HG03571 (cell line): ENCODE measurements around the gene TPPP2.

ENCODE experiments used
- ATAC-seq: cut with Tn5 transposase; IDR thresholded peaks from one replicate; pipeline ENCODE4 v1.9.1; 2021; ENCODE audit not compliant: unreplicated experiment

Gene TPPP2

DNA sequence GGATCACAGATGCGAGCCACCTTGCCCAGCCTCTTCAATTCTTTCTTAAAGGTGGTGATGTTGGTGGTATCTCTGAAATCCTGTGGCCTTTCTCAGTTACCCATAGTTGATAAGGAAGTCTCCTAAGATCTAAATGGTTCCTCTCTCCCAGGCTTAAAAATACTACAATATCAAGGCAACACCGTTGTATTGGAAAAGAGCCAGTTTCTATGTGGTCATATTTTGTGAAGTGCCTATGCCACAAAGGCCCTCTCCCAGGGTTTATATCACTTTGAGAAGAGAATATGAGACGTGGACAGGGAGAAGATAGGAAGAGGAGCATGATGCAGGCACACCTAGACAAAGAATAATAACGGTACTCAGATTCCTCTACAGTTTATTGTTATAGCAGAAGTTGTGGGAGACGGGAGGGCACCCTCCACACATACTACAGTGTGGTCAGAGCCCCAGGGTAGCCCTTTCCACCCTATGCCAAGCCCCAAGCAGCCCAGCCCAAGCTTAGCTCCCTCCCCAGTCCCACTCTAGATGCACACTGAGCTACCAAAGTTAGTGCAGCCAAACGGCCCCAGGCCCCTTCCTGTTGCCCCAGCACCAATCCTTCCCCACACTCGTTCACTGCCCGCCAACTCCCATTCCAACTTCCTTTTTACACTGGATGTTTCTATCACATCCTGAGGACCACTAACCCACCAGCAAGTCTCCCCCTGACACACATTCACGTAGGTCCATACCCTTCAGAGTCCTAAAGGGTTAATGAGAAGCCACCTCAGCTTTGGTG is 13.4 kb upstream of the TPPP2 start:
- ATAC-seq, result no peak

DNA sequence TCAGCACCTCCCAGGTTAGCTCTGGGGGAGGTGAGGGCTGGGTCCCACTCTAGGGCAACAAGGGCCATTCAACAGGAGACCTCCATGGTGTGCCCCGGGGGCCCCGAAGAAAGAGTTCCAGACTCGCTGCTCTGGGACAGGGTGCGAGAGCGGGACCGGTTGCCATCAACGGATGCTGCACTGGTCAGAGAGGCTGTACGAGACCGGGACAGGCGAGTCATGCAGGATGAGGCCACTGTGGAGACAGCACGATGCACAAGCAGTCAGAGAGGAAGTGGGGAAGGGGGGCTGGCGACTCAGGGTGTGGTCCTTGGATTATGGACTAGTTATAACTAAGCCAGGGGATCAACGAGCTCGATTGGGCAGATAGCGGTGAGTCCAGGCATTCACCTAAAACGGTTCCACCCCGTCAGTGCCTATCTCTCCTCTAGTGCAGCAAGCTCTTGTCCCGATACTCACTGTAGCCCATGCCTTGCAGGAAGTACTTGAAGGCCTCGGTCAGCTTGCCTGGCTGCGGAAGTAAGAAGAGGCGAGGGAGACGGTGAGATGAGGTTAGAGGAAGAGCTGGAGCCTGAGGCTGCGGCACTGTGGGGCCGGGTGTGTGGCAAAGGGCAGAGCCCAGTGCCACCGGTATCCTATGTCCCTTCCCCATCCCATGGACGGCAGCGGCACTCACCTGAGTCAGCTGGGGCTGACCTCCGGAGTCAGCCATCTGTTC is 12.3 kb upstream of the TPPP2 start:
- no peak for ATAC-seq

DNA sequence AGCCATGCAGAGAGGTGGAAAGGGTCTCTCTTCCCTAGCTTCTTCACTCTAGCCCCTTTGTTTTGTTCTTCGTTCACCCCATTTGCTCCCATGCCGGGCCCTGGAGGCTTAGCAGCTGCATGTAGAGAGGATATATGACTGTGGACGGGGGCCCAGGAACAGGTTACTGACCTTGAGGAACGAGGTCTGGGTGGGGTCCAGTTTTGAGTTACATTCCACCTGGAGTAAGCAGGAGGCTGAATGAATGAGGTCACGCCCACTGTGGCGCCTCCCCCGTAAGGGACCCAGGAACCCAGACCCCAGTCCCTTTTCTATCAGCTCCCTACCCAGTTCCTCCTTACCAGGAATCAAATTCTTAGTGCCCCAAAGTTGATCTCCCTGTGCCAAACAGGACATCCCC is 11.7 kb upstream of the TPPP2 start:
- ATAC-seq, result no peak

DNA sequence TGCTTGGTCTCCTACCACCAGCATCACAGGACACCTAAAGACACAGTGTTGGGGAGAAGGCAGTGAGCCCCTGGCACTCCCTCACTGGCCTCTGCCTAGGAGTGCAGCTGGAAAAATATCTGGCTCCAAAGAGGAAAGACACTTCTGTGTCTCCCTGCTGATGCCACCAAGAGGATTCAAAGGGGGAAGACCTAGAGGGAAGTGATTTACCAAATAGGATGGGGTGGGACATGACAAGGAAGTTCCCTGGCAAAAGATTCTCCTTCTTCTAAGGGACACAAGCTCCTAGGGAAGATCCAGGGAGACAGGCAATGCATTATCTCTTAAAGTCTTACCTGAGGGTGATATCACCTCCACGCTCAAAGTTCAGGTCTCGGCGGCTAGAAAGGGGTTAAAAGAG is 11.2 kb upstream of the TPPP2 start:
- ATAC-seq, result no peak

DNA sequence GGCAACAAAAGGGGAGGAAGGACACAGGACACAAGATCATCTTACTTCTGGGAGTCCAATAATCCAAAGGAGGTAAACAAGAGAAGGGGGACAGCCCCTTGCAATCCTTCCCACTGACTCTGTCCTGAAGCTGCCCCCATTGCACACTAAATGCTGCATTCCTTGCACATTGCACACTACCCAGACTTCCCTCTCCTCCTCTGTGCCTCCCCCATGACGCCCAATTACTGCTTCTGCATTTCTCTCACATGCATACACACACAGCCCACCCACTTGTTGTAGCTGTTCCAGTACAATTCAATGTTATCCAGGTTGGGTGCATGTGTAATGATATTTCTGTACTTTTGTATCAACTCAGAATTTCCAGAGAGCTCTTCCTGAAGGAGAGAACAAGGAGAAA is 10.7 kb upstream of the TPPP2 start:
- ATAC-seq, result no peak

DNA sequence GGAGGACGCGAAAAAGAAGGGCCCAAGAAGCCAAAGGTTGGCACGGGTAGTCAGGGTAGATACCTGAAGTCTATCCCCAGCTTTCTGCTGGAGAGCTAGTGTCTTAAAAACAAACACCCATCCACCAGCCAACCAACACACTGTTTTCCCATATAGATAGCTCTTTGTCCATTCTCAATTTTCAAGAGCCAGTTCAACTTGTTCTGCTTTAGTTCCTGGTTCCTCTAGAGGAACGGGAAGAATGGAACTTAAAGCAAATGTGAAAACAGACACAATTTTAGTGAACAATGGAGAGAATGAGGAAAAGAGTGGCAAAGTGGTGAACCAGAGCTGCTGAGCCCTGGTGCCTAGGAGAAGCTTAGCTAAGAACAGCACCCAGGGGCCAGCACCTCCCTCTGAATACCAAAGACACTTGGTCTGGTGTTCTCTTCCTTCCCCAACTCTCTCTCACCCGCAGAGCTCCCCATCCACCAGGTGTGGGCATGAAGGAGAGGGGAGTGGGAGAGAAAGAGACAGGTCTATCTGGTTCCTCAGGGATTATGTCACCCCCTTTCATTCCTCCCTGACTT is 9.0 kb upstream of the TPPP2 start:
- no peak for ATAC-seq

DNA sequence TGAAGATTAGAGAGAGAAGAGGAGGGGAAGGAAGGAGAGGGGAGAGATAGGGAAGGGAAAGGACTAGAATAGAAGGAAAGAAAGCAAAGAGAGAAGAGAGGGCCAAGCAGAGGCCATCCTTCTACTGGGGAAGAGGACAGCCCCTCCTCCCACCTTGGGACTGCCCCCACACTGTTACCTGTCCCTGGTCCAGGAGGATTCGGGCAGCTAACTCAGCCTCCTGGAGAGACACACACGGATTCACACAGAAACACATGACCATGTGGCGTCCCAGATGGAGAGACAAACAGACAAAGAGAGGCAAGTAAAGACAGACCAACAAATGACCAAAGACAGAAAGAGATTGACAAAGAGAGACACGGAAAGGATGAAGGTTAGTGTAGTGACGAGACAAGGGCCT is 7.3 kb upstream of the TPPP2 start:
- no peak for ATAC-seq

DNA sequence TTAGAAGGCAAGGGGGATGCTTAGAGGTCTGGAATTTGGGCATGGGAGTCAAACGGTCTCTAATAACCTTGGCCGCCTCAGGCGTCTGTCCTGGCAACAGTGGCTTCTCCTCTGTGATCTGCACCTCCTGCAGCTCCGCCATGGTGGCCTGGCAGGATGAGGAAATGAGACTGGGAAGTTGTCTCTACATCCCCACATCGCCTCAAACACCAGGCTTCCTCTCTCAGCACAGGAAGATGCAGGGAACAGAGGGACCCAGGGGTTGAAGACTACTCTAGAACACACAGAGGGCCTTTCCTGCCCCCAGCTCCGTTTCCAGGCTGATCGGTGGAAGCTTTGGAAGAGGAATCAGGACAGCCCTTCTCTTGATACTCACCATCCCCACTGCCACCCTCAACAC is 6.8 kb upstream of the TPPP2 start:
- no peak for ATAC-seq

DNA sequence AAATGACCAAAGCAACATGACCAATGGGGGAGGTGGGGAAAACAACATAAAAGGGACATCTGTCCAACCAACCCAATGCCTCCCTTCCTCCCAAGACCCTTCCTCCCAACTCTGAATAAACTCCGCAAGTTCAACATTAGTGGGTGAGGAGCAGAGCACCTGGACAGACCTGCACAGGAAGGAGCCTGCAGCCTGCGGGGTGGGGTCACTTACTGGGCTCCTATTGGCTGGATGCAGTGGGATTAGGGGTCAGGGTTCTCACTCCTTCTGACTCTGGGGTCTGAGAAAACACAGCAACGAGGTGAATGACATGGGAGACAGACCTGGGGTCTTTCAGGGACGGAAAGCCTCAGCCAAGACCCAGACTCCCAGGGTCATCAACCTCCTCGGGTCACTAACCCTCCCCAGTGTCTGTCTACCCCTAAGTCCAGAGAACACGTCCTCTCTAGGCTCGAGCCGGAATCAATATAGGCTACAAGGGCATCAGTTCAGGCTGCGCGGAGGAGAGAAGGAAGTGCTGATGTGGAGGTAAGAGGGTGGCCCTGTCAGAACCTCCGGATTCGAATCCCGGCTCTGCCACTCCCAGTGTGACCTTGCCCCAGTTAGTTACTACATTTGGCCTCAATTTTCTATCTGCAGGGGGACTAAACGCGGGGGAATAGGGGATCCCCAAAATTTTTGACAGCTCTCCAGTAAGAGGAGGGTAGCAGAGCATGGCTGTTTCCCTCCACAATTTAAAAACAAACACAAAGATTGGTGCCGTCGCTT is 6.0 kb upstream of the TPPP2 start:
- no peak for ATAC-seq

DNA sequence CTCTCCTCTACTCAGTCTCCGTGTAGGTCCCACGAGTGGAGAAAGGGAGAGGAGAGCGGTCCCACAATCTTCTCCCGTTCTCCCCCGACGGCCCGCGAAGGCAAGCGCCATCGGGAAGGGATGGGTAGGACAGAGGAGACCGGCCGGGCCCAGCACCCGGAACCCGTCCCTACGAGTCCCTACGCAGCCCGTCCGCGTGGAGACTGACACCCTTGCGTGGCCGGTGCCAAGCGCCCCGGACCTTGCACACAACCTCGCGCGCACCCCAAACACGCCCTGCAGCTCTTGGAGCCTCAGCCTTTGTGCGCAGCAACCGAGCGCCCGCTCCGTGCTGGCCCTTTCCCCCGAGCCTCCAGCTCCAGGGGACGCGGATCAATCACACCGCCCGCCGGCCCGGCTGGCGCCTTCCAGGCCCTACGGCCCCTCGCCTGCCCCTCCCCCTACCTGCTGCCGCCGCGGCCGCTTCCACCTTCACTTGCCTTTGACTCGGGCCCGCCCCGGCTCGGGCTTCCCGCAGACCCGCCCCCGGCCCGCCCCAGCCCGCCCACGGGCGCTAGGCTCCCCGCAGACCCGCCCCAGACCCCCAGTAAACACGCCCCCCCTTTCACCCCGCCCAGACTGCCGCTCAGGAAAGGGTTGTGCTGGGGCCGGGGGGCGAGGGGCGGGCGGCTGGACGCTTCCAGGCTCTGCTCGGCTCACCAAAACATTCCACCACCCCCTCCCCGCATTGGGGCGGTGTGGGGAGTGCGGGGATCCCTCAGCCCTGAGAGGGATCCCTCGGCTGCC is 5.2 kb upstream of the TPPP2 start, which contains the start of gene NDRG2:
Gene NDRG2 (minus strand): TSS at position 477 of the 786 bp plus-strand sequence. CDS start 1,746 bp downstream, outside the sequence.
- no peak for ATAC-seq

DNA sequence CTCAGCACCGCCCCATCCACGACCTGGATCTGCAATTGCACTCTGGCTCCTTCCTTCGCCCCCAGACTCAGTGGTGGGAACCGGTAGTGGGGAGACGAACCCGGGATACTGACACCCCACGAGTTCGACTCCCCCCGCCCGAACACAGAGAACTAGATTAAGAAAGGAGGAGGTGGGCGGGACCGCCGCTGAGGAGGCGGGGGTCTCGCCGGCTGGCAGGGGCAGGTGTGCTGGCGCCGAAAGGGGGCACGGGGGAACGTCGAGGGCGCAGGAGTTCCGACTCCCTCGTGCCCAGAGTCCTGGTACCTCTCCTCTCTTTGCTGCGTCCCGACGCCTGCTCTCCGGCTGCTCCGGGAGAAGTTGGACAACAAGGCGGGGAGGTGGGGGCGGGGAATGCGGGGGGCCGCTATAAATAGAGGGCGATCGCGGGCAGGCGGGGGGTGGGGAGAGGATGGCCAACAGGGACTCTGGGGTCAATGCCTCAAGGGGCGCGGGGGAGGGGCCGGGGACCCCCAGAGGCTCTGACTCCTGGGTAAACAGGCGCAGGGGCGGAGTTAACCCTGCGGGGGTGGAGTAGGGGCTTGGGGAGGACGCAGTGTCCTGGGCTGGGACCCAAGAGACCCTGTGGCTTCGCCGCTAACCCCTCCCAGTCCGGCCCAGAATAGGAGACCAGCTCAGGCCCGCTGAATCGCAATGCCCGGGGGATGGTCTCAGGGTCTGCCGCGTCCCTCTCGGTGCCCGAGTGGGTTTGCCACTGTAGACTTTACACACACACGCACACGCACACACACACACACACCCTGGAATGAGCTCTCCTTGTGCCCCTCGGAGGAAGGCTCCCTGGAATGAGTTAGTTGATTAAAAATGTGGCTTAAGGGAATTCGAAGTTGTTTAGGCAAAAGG is 4.4 kb upstream of the TPPP2 start:
- ATAC-seq, result no peak

DNA sequence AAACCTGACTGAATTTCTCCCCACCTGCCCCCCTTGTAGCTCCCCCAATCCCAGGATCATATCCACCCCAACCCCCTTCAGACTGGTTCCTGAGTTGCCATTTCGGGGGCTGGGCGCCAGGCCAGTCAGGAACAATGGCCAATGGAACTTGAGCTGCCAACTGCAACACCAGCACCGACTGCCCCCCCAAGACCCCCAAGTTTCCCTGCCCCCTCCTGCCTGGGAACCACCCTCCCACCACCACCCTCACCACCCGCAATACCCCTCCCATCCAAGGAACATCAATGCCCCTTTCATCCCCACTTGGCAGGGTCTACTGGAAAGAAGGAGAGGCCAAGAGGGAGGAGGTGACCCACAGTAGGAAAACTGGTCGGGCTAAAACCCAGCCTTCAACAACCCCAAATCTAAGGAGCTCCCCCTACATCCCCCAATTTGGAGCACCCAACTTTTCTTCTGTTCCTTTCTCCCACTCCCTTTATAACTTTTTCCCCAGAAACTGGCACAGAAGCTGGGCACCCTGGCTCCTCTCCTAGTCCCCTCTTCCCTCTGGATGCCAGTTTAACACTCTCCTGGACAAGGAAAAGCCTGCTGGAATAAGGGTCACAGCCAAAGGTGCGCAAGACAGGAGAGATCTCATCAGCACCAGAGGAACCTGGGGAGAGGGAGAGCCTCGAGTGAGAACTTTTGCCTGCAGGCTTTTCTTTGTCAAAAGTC is 3.6 kb upstream of the TPPP2 start:
- ATAC-seq, result no peak

DNA sequence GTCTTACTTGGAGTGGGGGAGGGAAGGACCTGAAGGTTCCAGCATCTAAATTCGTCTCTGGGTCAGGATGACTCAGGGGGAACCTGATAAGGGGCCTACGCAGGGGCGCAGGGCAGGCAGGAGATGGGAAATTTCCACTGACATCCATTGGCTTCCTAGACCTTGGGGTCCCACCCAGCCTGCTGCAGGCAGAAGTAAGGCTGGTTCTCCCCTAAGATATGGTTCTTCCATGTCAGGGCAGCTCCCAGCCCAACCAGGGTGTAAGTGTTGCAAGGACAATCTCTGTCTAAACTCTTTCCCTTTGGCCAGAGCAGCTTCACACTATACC is 3.1 kb upstream of the TPPP2 start:
- no peak for ATAC-seq

DNA sequence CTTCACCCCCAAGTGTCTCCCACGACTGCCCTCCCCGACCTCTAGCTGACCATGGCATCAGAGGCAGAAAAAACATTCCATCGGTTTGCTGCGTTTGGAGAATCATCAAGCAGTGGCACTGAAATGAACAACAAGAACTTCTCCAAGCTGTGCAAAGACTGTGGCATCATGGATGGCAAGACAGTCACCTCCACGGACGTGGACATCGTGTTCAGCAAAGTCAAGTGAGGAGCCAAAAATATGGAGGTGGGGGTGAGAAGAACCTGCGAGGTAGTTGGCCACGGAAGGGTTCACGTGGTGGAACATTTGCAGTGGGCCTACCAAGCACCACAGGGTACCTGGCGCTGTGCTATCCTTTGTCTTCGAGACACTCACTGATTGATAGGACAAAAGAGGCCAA is 514 bp downstream of the TPPP2 start:
- no peak for ATAC-seq

DNA sequence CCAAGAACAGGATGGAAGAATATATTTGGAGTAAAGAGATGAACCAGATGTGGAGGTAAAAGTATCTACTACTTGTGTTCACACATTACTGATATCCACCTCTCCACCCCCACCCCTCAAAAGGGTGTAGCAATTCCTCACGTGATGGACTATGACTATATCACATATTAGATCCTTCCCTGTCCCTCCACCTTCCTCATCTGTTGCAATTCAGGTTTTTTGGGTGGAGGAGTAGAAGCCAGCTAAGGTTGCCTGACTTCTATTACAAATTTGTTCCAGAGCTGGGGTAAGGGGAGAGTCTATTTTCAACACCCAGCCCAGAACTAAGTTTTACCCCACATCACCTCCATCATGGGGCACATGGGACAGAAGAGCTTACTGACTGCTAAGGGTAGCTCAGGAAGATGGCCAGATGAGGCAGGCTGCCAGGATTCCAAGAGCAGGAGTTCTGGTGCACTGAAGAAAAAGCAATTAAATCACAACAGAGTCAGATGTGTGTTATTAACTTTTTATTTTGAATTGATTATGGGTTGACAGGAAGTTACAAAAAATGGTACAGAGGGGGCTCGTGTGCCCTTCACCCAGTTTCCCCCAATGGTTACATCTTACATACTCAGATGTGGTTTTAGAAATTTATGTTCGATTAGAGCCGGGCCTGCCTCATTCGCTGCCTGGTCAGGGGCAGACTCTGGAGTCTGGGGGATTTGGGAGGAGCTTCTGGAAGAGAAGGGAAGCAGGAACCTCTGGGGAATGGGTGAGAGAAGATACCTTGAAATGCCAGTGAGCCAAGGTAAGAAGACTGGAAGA is 2.5 kb downstream of the TPPP2 start:
- no peak for ATAC-seq

DNA sequence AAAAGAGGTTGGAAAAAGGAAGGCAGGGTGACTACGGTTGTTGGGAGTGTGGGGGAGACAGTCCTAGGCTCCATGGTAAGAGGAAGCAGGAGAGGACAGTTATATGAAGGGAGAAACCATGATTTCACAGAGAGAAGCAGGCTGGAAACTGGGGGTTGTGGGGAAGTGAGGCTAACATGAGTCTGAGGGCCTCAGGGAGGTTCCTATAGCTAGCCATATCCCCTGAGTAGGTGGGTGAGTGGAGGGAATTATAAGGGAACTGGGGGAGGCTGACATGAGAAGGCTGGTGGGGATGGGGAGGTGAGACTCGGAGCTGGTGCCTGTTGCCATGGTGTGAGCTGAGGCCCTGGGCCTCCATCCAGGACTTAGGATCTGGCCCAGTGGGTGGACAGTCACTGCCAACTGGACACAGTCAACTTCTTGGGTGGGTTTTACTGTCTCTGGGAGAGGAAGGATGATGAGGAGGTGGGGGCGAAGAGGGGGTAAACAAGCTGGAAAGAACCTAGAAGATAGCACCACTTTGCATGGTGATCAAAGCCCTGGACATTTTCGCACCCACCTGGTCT is 3.2 kb downstream of the TPPP2 start:
- no peak for ATAC-seq

DNA sequence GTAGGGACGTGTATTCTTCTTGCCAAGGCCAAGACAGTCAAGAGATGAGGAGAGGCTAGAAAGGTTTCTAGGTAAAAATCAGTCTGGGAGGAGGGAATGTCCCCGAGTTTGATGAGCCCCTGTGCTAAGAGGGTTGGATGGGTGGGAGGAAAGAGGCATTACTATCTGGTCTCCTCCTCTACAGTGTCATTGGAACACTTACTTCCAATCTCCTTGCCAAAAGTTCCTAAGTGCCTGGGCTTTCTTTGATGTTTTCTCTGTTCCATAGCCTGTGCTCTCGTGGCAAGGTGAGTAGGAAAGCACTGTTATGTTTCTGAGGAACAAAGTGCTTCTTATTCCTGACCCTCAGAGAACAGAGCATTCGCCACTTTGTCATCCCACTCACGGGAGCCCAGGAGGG is 4.7 kb downstream of the TPPP2 start, which contains the start of gene RNASE13:
Gene RNASE13 (minus strand): TSS at position 101 of the 400 bp plus-strand sequence. CDS start 519 bp downstream, outside the sequence.
- no peak for ATAC-seq

DNA sequence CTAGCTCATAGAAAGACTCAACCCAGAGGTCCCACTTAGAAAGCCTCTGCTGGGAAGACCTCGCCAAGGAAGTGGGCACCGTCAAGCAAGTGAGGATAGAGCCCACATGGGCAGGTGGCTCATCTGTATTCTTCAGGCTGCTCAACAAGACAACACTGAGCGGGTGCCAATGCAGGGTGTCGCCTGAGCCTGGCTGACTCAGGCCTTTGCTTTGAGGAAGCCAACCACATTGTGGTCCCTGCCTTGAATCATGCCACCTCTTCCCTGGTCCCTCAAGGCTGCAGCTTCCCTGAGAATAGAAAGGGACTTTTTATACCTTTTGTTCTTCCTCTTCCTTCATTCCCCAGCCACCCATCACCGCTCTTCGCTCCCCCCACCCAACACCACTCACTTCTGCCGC is 6.7 kb downstream of the TPPP2 start:
- ATAC-seq, result no peak
